ENCODE results near the gene CDO1. TPM values are rescaled to one million over a fixed set of nuclear protein-coding genes. Genes with fewer than 3 reads are reported as not detected.

The CDO1 gene
- total RNA-seq, 1 donor from 2014 or later: 21.9 TPM

DNA sequence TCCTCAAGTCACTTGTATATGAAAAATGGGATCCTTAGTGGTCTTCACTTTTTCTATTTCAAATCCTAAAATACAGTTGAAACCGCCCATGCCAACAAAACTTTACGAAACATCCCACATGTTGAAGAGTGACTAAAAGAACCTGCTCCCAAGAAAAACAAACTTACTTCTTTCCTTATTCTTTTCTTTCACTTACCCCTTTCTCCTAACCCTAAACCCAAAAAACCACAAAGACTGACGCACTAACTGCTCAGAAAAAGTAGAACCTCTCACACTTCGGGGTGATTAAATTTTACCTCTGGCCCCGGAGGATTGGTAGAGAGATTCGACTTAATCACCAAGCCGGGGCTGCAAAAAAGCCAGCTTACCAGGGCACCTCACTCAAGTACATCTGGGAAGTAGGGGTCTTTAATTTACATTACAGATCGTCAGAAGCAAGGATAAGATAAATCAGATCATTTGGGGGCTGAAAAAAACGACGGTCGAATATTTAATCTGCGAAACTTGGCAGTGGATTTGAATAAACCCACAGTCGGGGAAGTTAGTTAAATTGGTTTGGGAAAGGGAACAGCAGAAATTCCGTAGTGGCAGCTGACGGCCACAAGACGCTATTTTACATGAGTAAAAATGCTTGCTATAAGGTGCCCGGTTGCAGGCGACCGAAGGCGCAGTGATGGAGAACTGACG, 1.3 kb downstream of the CDO1 start:
- Mint-ChIP-seq H3K27ac (no peak overlapping the region), H3K4me1 (peaks cover 35% of the 10 kb centered on the region), H3K36me3 (peaks cover 21% of the 10 kb centered on the region), H3K9me3 (no peaks in the 10 kb centered on the region), H3K27me3 (ENCODE audit: insufficient read depth, low read depth) (peaks cover 2% of the 10 kb centered on the region), H3K4me3 (peak overlapping the region; percentile 99)
- H3K4me3 ChIP-seq: peak overlapping the region; percentile 71
- no peak overlapping the region for H3K9ac ChIP-seq
- H3K36me3 ChIP-seq: no peaks in the 10 kb centered on the region
- no peak for DNase-seq (ENCODE audit: low spot score)
- TF ChIP-seq EZH2phosphoT487 (IDR thresholded peaks at IDR 0.05) (peak; percentile 48), EZH2 (IDR thresholded peaks at IDR 0.05) (peak; percentile 74)
- TF ChIP-seq, protein P1, sequence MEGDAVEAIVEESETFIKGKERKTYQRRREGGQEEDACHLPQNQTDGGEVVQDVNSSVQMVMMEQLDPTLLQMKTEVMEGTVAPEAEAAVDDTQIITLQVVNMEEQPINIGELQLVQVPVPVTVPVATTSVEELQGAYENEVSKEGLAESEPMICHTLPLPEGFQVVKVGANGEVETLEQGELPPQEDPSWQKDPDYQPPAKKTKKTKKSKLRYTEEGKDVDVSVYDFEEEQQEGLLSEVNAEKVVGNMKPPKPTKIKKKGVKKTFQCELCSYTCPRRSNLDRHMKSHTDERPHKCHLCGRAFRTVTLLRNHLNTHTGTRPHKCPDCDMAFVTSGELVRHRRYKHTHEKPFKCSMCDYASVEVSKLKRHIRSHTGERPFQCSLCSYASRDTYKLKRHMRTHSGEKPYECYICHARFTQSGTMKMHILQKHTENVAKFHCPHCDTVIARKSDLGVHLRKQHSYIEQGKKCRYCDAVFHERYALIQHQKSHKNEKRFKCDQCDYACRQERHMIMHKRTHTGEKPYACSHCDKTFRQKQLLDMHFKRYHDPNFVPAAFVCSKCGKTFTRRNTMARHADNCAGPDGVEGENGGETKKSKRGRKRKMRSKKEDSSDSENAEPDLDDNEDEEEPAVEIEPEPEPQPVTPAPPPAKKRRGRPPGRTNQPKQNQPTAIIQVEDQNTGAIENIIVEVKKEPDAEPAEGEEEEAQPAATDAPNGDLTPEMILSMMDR (IDR thresholded peaks at IDR 0.05): no peak
- no peak overlapping the region for H3K27ac ChIP-seq
- peaks cover 34% of the 10 kb centered on the region for H3K27me3 ChIP-seq
- peak overlapping the region; percentile 96 for H3K4me2 ChIP-seq
- H3F3A ChIP-seq (ENCODE audit: low read depth): peaks cover 10% of the 10 kb centered on the region
- H2AFZ ChIP-seq (replicated peaks): no peak overlapping the region
- peaks cover 17% of the 10 kb centered on the region for H4K20me1 ChIP-seq (ENCODE audit: low read depth)
- no peaks in the 10 kb centered on the region for H3K9me3 ChIP-seq (ENCODE audit: low read depth)
- H3K79me2 ChIP-seq (ENCODE audit: low read depth): no peaks in the 10 kb centered on the region
- H3K4me1 ChIP-seq: peaks cover 22% of the 10 kb centered on the region

DNA sequence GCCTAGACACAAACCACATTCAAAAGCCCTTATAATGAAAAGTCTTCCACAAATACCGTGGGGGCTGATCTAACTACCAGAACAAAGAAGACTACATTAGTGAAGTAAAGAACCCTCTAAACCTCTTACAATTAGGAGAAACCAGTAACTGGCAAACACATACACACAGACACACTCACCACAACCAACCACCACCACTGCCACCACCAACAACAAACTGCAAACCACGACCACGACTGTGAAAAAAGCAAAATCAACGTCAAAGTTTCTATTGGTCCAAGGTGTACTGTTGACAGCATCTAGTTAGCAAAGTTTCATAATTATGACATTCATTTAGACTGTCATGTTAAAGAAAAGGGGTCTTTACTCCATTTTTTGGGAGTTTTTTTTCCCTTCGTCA, 2.7 kb downstream of the CDO1 start:
- Histone ChIP-seq H3F3A (ENCODE audit: low read depth) (peaks cover 10% of the 10 kb centered on the region), H3K4me2 (peak overlapping the region; percentile 96), H3K36me3 (no peaks in the 10 kb centered on the region), H3K9me3 (ENCODE audit: low read depth) (no peaks in the 10 kb centered on the region), H4K20me1 (ENCODE audit: low read depth) (peaks cover 17% of the 10 kb centered on the region), H3K9ac (no peak overlapping the region), H3K4me1 (peaks cover 22% of the 10 kb centered on the region), H3K4me3 (no peak overlapping the region), H3K79me2 (ENCODE audit: low read depth) (no peaks in the 10 kb centered on the region), H3K27me3 (peaks cover 34% of the 10 kb centered on the region), H3K27ac (no peak overlapping the region), H2AFZ (replicated peaks) (no peak overlapping the region)
- no peaks in the 10 kb centered on the region for H3K9me3 Mint-ChIP-seq
- H3K4me3 Mint-ChIP-seq: peak overlapping the region; percentile 52
- H3K27me3 Mint-ChIP-seq (ENCODE audit: insufficient read depth, low read depth): peaks cover 2% of the 10 kb centered on the region
- no peak overlapping the region for H3K27ac Mint-ChIP-seq
- DNase-seq (ENCODE audit: low spot score): peak; percentile 2
- H3K4me1 Mint-ChIP-seq: peaks cover 33% of the 10 kb centered on the region
- H3K36me3 Mint-ChIP-seq: peaks cover 28% of the 10 kb centered on the region
- TF ChIP-seq, protein P1 (IDR thresholded peaks at IDR 0.05): no peak
- TF ChIP-seq EZH2phosphoT487 (IDR thresholded peaks at IDR 0.05): no peak
- TF ChIP-seq EZH2 (IDR thresholded peaks at IDR 0.05): no peak

DNA sequence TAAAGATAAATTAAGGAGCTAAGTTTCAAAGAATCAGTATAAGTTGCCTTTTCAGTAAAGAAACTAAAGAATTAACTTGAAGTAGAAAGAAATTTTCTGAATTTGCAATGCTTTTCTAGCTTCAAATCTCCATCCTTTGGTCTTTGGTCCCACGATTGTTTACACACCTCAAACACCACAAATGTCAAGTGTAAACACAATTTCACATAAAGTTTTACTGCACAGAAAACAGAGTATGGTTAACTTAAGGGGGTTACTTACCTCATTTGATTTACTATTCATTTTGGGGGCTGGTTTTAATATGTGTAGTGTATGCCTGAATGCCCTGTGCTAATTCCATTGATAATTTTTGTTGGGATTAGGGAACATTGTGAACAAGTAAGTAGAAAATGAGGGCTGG, 4.1 kb downstream of the CDO1 start:
- Histone ChIP-seq H4K20me1 (ENCODE audit: low read depth) (peaks cover 17% of the 10 kb centered on the region), H3K79me2 (ENCODE audit: low read depth) (no peaks in the 10 kb centered on the region), H3K27ac (no peak overlapping the region), H3K27me3 (peaks cover 31% of the 10 kb centered on the region), H3K4me3 (no peak overlapping the region), H3K4me1 (peaks cover 22% of the 10 kb centered on the region), H3K9ac (no peak overlapping the region), H2AFZ (replicated peaks) (no peak overlapping the region), H3K4me2 (no peak overlapping the region), H3K9me3 (ENCODE audit: low read depth) (no peaks in the 10 kb centered on the region), H3K36me3 (no peaks in the 10 kb centered on the region), H3F3A (ENCODE audit: low read depth) (peaks cover 10% of the 10 kb centered on the region)
- Mint-ChIP-seq H3K27ac (no peak overlapping the region), H3K36me3 (peaks cover 37% of the 10 kb centered on the region), H3K4me3 (no peak overlapping the region), H3K4me1 (peaks cover 22% of the 10 kb centered on the region), H3K27me3 (ENCODE audit: insufficient read depth, low read depth) (peaks cover 2% of the 10 kb centered on the region), H3K9me3 (no peaks in the 10 kb centered on the region)
- TF ChIP-seq, protein P1 (IDR thresholded peaks at IDR 0.05): no peak
- TF ChIP-seq EZH2 (IDR thresholded peaks at IDR 0.05) (no peak), EZH2phosphoT487 (IDR thresholded peaks at IDR 0.05) (no peak)
- DNase-seq (ENCODE audit: low spot score): no peak
